Transverse colon (tissue), 4 donors: ENCODE measurements around the gene RNU4-1. TPM values are rescaled to one million over a fixed set of nuclear protein-coding genes. Genes with fewer than 3 reads are reported as not detected.
A peak's percentile ranks its signal among the peaks of the same experiment; 100 is the strongest.

Experiments
- DNase-seq: peaks from one replicate; pipeline ENCODE4 v3.0.0-alpha.2; 2019
- H3K27ac ChIP-seq, 4 donors: fragments of 200-600 bp; sonication (generic); 2 replicates each; pipeline ENCODE4 v1.5.1; 2016 to 2018; ENCODE audit warnings: inconsistent platforms in 4 of 4
- H3K27me3 ChIP-seq: fragments of 200-600 bp; sonication (generic); 2 replicates; pipeline ENCODE4 v1.5.1; 2017; ENCODE audit warnings: inconsistent platforms
- H3K36me3 ChIP-seq, 4 donors: fragments of 200-600 bp; sonication (generic); 2 replicates each; pipeline ENCODE4 v1.5.1; 2017 to 2019; ENCODE audit warnings: inconsistent platforms in 4 of 4
- H3K4me1 ChIP-seq, 4 donors: fragments of 200-600 bp; sonication (generic); 2 replicates each; pipeline ENCODE4 v1.5.1; 2017 to 2020; ENCODE audit warnings: inconsistent platforms in 4 of 4
- H3K4me3 ChIP-seq, 4 donors: fragments of 200-600 bp; sonication (generic); 1 replicate in 1 of 4; 2 replicates in 3 of 4; pipeline versions ENCODE4 v1.5.1 to v1.6.1; 2017 to 2019; ENCODE audit warnings: inconsistent platforms in 4 of 4
- H3K9me3 ChIP-seq, 2 donors: fragments of 200-600 bp; sonication (generic); 2 replicates each; pipeline ENCODE4 v1.5.1; 2017 to 2019; ENCODE audit warnings: inconsistent platforms in 2 of 2
- EP300 ChIP-seq: sonication (generic); formaldehyde crosslinking; IDR thresholded peaks from one replicate; pipeline ENCODE4 v1.6.1; 2017; ENCODE audit warnings: antibody characterized with exemption, low read depth
- POLR2A ChIP-seq: fragments of 450-650 bp; IDR thresholded peaks from one replicate; pipeline ENCODE4 v1.6.1; 2016; ENCODE audit warnings: antibody characterized with exemption, mild to moderate bottlenecking, moderate library complexity
- POLR2AphosphoS5 ChIP-seq, 3 donors: sonication (generic); formaldehyde crosslinking; IDR thresholded peaks; one replicate each; pipeline ENCODE4 v1.6.1; 2016; ENCODE audit warnings: antibody characterized with exemption in 3 of 3
- WGBS, 2 donors: methylation state at CpG; one replicate each; pipeline ENCODE4 v1.1.5; 2018; ENCODE audit warnings: low coverage in 1 of 2; 5-methylcytosine and 5-hydroxymethylcytosine counted together
- in situ Hi-C, 4 donors: fragments of 200-750 bp; cut with MboI; loops; one replicate each; pipeline versions ENCODE4 v1.15.0 to v1.15.1; 2017; ENCODE audit warnings: low sequenced_read_pairs in 3 of 4, low pct_ligation_motif_present in 1 of 4, low pct_unique_long_range_greater_than_20kb in 1 of 4
- intact Hi-C: fragments of 100-400 bp; cut with DNase I; formaldehyde crosslinking; loops from one replicate; pipeline ENCODE4 v1.15.1; 2023; ENCODE audit warnings: low total_unique reads
- total RNA-seq, 4 donors: library from RNA; depleted of rRNA; stranded (reverse); fragments of >200 nt; gene quantifications; one replicate each; pipeline ENCODE4 v1.1.0, GENCODE V29; 2016
- TF ChIP-seq, protein P1 (sequence below), 5 experiments: fragments of 200-600 bp in 3 of 5; fragments of 450-650 bp in 2 of 5; sonication (generic) in 3 of 5; IDR thresholded peaks; 1 replicate in 2 of 5; 2 replicates in 3 of 5; pipeline ENCODE4 v1.5.1; 2016 to 2017; ENCODE audit warnings: antibody characterized with exemption in 5 of 5, inconsistent platforms in 3 of 5, mild to moderate bottlenecking in 2 of 5, moderate library complexity in 1 of 5

The RNU4-1 gene
- total RNA-seq, 4 donors from 2014 or later, result under 0.01 TPM; not detected in 1

DNA sequence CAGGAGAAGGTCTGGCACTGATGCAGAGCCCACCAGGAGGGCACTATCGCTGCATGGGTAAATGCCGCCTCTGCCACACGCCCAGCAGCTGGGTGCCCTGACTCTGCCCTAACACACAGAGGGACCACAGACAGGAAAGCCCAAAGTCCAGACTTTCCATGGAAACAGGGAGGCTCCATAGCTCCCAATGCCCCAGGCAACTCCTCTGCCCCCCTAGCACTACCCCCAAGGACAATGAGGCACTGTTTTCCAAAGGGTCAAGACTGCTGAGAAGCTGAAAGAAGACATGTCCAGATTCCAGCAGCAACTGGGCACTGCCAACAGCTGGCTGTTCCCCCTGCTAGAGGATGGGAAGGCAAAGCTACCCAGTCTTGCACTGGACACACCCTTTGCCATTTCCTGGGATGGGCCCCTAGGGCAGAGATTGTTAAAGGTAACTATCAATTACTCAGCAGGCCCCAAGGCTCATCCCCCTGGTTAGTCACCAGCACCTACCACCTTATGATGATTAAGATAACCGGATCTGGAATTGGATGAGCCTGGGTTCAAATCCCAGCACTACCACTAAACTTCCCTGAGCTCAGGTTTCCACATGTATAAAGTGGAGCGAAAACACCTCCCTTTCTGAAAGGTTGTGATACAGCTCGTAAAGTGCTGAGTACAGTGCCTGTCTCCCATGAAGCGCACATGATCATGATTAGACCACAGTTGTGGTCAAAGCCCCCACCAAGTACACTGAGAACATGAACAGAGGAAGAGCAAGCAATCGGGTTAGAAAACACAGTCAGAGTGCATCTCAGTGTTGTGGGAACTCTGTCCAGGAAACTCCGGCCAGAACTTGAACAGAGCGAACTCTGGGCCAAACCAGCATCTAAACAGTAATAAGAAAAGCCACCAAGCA lies 30.8 kb downstream of the RNU4-1 start:
- peak overlapping the region in 2 of 4 donors; percentile 97 to 99 for H3K4me3 ChIP-seq
- intact Hi-C loops, result no loop called here
- H3K27ac ChIP-seq, result peak overlapping the region; percentile 94 to 98 (median 94)
- in situ Hi-C loops, result no loop called here
- TF ChIP-seq POLR2A (no peak), POLR2AphosphoS5 (IDR thresholded peaks at IDR 0.05) (peak in 1 of 3 donors; percentile 36)
- no peaks in the 10 kb centered on the region for H3K36me3 ChIP-seq
- no peaks in the 10 kb centered on the region for H3K27me3 ChIP-seq
- DNase-seq, result peak; percentile 46
- H3K4me1 ChIP-seq, result peaks cover 25 to 82% (median 55%) of the 10 kb centered on the region in 4 donors
- H3K9me3 ChIP-seq, result no peaks in the 10 kb centered on the region
- WGBS, 2 donors, result 40 to 63% methylated on average over 1 to 10 of the region's 10 CpGs

DNA sequence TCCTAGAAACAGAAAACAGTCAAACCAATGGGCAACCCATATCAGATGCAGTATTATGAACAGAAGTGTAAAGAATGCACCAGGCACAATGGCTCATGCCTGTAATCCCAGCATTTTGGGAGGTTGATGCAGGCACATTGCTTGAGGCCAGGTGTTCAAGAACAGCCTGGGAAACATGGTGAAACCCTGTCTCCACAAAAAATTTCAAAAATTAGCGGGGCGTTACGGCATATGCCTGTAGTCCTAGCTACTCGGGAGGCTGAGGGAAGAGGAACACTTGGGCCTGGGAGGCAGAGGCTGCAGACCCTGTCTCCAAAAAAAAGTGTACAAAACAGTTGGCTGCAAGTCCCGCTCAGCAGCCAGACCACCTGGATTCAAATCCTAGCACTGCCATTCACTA lies 32.4 kb downstream of the RNU4-1 start:
- DNase-seq, result no peak
- intact Hi-C loops, result no loop called here
- Histone ChIP-seq H3K27me3 (no peaks in the 10 kb centered on the region), H3K4me3 (no peak overlapping the region), H3K4me1 (peaks cover 36 to 94% (median 66%) of the 10 kb centered on the region in 4 donors), H3K36me3 (no peaks in the 10 kb centered on the region), H3K27ac (peak overlapping the region in 2 of 4 donors; percentile 42 to 87), H3K9me3 (no peaks in the 10 kb centered on the region)
- TF ChIP-seq, protein P1, sequence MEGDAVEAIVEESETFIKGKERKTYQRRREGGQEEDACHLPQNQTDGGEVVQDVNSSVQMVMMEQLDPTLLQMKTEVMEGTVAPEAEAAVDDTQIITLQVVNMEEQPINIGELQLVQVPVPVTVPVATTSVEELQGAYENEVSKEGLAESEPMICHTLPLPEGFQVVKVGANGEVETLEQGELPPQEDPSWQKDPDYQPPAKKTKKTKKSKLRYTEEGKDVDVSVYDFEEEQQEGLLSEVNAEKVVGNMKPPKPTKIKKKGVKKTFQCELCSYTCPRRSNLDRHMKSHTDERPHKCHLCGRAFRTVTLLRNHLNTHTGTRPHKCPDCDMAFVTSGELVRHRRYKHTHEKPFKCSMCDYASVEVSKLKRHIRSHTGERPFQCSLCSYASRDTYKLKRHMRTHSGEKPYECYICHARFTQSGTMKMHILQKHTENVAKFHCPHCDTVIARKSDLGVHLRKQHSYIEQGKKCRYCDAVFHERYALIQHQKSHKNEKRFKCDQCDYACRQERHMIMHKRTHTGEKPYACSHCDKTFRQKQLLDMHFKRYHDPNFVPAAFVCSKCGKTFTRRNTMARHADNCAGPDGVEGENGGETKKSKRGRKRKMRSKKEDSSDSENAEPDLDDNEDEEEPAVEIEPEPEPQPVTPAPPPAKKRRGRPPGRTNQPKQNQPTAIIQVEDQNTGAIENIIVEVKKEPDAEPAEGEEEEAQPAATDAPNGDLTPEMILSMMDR (IDR thresholded peaks at IDR 0.05), result no peak
- TF ChIP-seq EP300 (no peak), POLR2AphosphoS5 (IDR thresholded peaks at IDR 0.05) (no peak), POLR2A (no peak)
- in situ Hi-C loops, result no loop called here
- 92 to 100% methylated on average over 2 to 5 of the region's 5 CpGs for WGBS, 2 donors

DNA sequence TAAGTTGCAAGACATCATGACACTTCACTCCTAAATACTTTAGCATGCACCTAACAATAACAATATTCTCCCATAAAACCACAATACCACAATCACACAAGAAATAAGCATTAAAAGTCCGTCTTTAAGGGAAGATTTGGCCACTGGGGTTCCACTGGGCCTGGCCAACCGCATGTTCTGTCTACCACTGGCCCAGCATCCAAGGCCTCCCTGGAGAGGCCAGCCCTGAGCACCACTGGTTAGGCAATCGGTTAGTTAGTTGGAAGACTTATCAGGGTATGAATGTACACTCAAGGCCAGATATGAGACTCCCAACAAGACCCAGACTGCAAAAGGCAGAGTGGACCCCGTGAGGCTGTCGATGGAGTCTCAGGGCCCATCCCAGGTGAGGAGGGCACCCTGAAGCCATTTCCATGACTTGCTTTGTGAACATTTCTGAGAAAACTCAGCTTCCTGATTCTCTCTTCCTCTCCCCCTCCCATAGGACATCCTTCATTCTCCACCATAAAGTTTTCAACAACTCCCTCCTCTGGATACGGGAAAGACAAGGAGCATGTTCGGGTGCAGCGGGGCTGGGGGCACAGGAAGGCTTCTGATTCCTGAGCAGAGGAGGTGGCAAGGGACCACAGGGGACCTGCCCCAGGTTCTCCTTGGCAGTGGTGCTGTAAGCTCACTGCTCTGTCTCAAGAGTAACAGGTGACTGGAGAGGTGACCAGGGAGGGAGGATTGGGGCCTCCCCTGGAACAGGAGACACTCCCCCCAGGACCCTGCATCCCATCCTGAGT lies 33.4 kb downstream of the RNU4-1 start:
- no peak for DNase-seq
- TF ChIP-seq POLR2AphosphoS5 (IDR thresholded peaks at IDR 0.05) (no peak), EP300 (no peak), POLR2A (no peak)
- TF ChIP-seq, protein P1 (IDR thresholded peaks at IDR 0.05), result no peak
- Histone ChIP-seq H3K4me1 (peaks cover 36 to 96% (median 62%) of the 10 kb centered on the region in 4 donors), H3K9me3 (no peaks in the 10 kb centered on the region), H3K27me3 (no peaks in the 10 kb centered on the region), H3K36me3 (no peaks in the 10 kb centered on the region), H3K4me3 (no peak overlapping the region), H3K27ac (peak overlapping the region; percentile 29 to 87 (median 39))
- in situ Hi-C loops, result no loop called here
- WGBS, 2 donors, result 40 to 84% methylated on average over 2 to 8 of the region's 8 CpGs
- intact Hi-C loops, result no loop called here

DNA sequence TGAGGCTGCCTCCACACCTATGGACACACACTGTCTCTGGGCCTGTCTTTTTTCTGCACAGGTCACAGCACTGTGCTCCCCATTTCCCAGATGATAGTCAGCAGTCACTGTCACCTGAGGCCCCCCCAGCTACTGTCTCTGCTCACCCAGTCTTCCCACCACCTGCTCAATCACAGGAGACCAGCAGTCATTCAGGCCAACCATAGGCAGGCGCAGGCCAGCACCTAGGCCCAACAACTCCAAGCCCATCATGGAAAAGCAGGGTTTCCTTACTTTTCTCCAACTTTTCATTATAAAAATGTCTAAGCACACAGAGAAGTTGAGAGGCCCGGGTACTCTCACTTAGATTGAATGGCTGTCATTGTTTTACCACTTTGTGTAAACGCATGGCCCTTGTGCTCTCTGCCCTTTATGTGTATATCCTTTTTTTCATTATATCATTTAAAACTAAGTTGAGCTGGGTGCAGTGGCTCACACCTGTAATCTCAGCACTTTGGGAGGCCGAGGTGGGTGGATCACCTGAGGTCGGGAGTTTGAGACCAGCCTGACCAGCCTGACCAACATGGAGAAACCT lies 34.6 kb downstream of the RNU4-1 start:
- no peak for DNase-seq
- intact Hi-C loops (no loop called here), in situ Hi-C loops (no loop called here)
- H3K27ac ChIP-seq, result peak overlapping the region; percentile 73 to 87 (median 80)
- TF ChIP-seq EP300 (no peak), POLR2A (no peak), POLR2AphosphoS5 (IDR thresholded peaks at IDR 0.05) (no peak)
- TF ChIP-seq, protein P1 (IDR thresholded peaks at IDR 0.05), result no peak
- H3K9me3 ChIP-seq, result no peaks in the 10 kb centered on the region
- H3K4me3 ChIP-seq, result no peak overlapping the region
- H3K36me3 ChIP-seq, result no peaks in the 10 kb centered on the region
- H3K4me1 ChIP-seq, result peaks cover 30 to 93% (median 52%) of the 10 kb centered on the region in 4 donors
- H3K27me3 ChIP-seq, result no peaks in the 10 kb centered on the region
- 52 to 62% methylated on average over 4 to 5 of the region's 5 CpGs for WGBS, 2 donors
